HG03432 (cell line): ENCODE measurements around the gene CATSPERE.

Source experiments
- ATAC-seq: cut with Tn5 transposase; IDR thresholded peaks from one replicate; pipeline ENCODE4 v1.9.1; 2021; ENCODE audit warnings: mild to moderate bottlenecking, moderate library complexity; ENCODE audit not compliant: unreplicated experiment

CATSPERE gene, protein sequence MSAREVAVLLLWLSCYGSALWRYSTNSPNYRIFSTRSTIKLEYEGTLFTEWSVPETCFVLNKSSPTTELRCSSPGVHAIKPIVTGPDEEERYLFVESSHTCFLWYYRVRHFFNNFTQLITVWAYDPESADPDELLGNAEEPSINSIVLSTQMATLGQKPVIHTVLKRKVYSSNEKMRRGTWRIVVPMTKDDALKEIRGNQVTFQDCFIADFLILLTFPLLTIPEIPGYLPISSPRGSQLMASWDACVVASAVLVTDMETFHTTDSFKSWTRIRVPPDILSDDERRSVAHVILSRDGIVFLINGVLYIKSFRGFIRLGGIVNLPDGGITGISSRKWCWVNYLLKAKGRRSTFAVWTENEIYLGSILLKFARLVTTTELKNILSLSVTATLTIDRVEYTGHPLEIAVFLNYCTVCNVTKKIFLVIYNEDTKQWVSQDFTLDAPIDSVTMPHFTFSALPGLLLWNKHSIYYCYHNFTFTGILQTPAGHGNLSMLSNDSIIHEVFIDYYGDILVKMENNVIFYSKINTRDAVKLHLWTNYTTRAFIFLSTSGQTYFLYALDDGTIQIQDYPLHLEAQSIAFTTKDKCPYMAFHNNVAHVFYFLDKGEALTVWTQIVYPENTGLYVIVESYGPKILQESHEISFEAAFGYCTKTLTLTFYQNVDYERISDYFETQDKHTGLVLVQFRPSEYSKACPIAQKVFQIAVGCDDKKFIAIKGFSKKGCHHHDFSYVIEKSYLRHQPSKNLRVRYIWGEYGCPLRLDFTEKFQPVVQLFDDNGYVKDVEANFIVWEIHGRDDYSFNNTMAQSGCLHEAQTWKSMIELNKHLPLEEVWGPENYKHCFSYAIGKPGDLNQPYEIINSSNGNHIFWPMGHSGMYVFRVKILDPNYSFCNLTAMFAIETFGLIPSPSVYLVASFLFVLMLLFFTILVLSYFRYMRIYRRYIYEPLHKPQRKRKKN

GRCh38 chr1:244461245-244462071, at the start of gene CATSPERE:
Gene CATSPERE (plus strand): TSS chr1:244461273. CDS start chr1:244461430, 157 bp downstream.
- ATAC-seq: peak; percentile 99

GRCh38 chr1:244412176-244412575, 48.9 kb upstream of the CATSPERE start:
- no peak for ATAC-seq

GRCh38 chr1:244413736-244414135, 47.3 kb upstream of the CATSPERE start:
- ATAC-seq: no peak

- no peak for ATAC-seq
Measured at GRCh38 chr1:244414543-244414942, 46.5 kb upstream of the CATSPERE start.

DNA sequence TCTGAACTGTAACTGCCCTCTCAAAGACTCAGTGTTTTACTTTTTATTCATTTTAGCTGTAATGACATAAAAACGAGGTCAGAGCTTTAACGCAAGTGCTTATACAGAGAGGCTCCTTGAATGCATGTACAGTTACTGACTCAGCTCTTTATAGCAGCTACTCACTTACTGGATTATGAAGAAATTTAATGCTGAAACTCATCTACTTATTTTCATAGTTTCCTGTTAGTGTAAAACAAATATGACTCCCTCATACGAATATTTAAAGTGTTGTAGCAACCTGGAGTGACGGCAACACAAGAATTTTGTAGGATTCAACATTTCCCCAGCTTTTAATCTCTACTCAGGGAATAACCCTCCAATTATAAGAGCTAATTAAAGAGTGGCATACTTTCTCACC, 42.0 kb upstream of the CATSPERE start:
- ATAC-seq: no peak

DNA sequence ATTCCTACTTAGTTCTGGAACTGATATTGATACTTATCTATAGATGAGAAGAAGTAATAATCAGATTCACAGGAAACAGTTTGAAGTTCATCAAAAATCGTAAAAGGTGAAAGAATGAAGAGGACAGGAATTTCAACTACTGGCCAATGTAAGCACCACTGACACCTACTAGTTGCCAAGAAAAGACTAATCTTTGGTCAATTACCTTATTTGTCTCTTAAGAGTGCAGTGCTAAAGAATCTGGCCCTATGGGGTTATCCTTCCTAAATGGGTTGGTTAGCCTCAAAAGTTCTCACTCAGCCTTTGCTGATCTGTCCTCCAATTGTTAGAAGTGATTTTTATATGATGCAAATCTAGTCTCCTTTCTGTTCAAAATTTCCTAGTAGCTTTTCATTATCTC, 38.9 kb upstream of the CATSPERE start:
- no peak for ATAC-seq

GRCh38 chr1:244424649-244425334, 36.3 kb upstream of the CATSPERE start:
- ATAC-seq: no peak

DNA sequence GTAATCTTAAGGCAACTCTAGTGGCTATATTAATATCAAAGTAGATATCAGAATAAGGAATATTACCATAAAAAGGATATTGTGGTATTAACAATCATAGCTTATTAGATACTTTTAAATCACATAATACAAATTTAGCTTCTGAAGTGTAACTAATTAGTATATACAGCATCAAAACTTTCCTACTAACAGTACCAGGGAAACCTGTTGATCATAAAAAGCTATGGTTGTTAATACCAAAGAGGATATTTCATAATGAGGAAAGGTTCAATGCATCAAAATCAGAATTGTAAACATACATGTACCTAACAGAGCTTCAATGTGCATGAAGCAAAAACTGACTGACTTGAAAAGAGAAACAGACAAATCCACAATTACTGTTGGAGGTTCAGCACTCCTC, 33.4 kb upstream of the CATSPERE start:
- ATAC-seq: no peak

DNA sequence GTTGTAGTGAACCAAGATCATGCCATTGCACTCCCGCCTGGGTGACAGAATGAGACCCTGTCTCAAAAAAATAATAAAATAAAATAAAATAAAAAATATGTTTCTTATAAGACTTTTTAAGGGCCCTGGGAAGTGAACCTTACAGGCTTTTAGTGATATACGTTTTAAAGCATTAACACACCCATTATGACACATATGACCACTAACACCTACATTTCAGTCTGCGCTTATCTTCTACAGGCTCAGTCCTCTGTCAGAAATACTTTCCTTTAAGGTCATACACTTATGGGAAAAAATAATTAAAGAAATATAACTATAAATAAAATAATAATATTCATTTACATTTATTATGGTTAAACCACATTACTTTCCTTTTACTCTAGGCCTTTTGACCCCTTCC, 31.3 kb upstream of the CATSPERE start:
- no peak for ATAC-seq

DNA sequence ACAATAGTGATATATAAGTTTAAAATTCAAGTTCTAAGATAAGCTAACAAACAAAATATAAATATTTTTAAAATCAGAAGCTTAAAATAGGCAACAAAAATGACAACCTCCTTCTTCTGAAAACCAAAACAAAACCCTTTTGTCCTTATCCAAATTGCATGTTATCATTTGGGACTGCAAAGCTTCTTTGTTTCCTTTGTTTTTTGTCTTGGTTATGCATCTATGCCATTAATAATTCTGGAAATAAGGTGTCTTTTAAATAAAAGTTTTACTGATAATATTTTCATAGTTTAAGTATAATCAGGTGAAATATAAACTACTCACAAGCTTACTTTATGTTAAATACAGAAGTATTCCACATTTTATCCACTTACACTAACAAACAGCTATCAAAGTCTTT, 29.9 kb upstream of the CATSPERE start:
- ATAC-seq: no peak

DNA sequence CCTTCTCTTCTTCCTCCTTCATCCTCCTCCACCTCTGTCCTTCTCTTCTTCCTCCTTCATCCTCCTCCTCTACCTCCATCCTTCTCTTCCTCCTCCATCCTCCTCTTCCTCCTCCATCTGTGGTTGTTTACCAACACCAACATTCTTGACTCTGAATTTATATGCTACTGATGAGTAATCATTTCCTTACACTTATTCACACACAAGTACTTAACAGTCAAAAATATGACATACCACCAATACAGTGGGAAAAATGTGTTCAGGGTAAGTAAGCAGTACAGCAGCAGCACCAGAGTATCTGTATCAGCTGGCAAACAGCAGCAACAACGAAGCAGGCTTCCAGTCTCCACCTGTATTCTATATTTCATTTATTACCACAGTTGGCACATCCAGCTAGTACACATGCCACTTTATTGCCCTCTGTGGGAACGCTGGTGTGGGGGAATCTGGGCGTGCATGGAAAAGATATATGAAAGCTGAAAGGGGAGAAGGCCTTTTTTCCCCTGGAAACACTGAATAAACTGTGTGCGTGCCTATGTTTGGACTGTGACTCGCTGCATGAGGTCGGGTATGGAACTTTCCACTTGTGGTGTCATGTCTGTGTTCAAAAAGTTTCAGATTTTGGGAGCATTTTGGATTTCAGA, 25.4 kb upstream of the CATSPERE start:
- no peak for ATAC-seq

DNA sequence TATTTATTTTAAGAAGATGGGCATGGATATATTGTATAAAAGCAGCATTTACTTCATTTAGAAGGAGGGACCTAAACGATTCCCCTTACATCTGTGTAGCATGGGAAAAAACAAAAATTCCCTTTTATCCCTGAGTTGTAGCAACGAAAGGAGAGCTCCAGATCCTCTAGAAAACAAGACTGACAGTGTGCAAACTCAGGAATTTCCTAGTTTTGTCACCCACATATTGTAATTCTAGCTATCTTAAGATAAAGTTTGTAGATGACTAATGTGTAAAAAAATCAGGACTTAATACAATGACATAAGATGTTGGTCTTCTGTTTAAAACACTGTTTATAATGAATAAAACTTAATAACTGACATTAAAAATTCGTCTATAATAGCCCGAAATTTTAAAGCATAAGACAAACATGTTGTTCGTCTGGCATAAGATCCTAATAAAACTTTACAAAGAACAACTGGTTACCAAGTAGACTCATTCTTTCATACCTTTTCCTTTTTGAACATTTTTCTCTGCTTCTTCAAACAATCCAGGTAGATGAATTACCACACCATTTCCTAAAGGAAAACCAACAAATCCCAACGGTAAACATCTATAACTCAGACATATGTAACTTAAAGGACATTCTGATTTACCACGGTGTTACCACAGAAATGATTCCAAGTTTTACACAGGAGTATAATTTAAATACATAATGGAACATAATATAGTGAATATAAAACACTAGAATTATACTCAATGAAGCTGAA, 24.6 kb upstream of the CATSPERE start:
- ATAC-seq: no peak

DNA sequence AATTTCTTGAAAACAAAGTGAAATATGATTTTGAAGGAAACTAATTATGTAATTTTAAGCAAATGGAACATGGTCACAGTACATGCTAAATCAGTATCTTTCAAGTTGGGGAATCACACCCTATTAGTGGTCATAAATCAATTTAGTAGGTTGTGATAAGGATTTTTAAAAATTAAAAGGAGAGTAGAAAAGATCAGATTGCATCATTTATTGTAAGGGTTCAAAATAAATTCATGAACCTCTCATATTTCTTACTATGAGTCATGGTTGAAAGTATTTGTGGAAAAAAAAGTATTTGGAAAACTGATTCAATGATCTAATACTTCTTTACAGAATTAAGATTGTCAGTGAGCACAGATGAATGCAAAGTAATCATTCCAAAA, 24.0 kb upstream of the CATSPERE start:
- no peak for ATAC-seq

DNA sequence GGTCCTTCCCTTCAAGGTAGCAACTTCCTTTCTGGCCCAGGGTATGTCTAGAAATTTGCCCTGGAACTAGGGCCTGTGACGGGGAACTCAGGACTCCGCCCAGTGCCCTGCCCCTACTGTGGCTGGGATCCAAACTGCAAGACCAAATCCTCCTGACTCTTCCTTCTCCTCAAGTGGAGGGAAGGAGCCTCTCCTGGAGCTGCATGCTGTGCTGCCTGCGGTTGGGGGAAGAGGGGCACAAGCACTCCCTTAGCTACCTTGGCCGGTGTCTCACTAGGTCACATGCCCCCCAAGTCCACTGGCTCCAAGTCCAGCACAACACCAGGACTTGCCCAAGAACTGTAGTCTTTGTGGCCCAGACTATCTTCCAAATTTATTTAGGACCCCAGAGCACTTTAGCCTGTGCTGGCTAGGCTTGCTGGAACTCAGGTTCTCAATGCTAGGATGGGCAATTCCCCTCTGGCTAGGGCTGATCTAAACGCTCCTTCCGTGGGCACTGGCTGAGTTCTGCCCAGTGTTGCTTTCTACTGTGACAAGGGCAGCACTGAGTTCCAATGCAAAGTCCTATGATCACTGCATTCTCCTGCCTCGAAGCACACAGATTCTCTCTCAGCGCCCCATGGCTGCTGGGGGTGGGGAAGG, 21.6 kb upstream of the CATSPERE start:
- ATAC-seq: no peak

DNA sequence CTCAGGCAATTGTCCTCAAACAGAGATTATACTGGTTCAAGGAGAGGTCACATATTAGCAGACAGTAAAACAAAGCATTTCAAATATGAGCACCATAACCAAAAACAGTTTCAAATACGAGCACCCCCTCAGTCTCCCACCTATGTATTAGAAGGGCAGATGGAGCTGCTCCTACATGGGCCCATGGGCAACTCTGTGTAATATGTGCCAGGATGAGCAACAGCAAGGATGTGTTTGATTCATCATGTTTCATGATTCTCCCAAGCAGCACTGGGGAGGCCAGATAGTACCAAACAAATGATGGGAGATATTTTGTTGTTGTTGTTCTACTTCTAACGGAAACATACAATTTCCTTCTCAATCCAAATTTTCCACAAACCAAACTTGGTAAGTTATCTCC, 18.2 kb upstream of the CATSPERE start:
- ATAC-seq: no peak

DNA sequence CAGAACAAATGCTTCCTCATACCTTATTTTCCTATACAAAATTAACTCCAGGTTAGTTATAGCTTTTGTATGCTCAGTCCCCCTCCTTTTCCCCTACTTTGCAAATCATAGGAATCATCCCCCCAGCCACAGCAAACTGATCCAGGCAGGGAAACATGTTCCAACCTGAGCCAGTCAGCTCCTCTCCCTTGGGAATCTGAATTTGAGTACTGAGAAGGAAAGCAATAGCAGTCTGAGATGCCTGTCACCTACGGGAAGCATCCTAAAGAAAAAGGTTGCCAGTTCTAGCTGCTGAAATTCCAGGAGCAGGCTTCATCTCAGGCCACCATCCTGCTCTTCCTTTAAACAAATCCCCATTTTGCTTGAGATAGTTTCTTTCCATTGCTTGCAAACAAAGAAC, 16.2 kb upstream of the CATSPERE start:
- no peak for ATAC-seq

DNA sequence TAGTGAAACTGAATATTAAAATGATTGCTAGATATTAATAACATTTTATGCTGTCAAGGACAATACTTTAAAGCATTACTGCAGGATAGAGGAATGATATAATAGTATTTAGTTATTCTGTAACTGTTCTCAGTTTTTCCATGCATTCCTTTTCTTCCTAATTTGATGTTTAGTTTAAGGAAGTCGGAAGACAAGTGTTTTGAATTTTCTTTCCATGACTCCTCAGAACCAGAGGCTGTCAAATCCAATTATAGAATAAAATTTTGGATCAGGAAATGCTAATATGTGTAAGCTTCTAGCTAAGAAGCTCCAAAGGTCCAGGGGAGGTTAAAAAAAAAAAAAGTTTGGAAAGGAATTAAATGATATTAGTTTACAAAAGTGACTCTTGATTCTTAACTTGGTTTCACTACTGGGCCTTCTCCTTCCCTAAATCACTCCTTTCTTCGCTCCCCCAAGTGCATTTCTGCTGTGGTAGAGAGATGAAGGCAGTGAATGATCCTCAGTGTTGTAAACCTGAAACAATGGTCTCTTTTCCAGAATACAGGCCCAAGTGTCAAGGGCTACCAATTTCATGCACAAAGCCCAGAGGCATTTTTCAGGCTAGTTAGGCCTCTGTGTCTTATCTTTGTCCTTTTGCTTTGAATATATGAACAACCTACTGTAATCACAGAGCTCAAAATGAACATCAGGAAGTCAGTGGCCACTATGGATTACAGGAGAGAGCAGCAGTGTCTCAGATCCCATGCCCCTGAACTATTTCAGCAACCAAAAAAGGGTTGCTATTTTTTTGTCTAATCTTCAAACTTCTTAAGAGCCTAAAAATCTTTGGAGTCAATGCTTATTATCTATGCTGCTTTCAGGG, 15.5 kb upstream of the CATSPERE start:
- no peak for ATAC-seq

DNA sequence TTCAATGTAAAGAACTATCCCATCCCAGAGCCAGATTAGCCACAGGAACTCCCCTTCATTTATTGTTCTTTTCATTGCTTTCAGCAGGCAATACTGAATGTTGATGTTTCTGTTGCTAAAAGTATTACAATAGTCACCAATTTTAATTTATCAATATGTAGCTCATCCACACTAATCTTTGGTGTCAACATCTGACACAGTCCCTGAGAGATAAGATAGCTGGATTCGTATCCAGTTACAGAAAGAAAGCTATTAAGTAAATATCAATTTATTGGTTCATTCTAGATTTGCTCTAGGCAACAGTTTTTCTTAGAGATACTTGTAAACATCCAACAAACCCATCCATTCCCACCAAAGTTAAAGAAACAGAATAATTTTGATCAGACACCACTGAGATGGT, 14.0 kb upstream of the CATSPERE start:
- no peak for ATAC-seq
